HT-29 (cell line): Measurements from ENCODE around the gene NEDD4L. TPM values are rescaled to one million over a fixed set of nuclear protein-coding genes. Genes with fewer than 3 reads are reported as not detected.

Experiments used
- DNase-seq: peaks from one replicate; pipeline ENCODE4 v3.0.0-alpha.2; 2015; ENCODE audit warnings: low spot score
- total RNA-seq: library from RNA; depleted of rRNA; stranded (reverse); fragments of >200 nt; shearing (Covaris generic); gene quantifications from 2 replicates; pipeline ENCODE4 v1.2.3, GENCODE V29; 2014

The NEDD4L gene
- total RNA-seq, 1 experiment from 2014 or later = 83.9 TPM

- DNase-seq = no peak
Measured at GRCh38 chr18:58052960-58053359, 8.9 kb downstream of the NEDD4L start.

GRCh38 chr18:58054041-58054781, 10.2 kb downstream of the NEDD4L start:
- no peak for DNase-seq

GRCh38 chr18:58055890-58056558, 12.0 kb downstream of the NEDD4L start:
- no peak for DNase-seq

- no peak for DNase-seq
Measured at GRCh38 chr18:58056852-58057251, 12.8 kb downstream of the NEDD4L start.

- DNase-seq = no peak
Measured at GRCh38 chr18:58057291-58057965, 13.4 kb downstream of the NEDD4L start.

- DNase-seq = no peak
Measured at GRCh38 chr18:58058720-58059119, 14.7 kb downstream of the NEDD4L start.

- DNase-seq = no peak
Measured at GRCh38 chr18:58060254-58060653, 16.2 kb downstream of the NEDD4L start.

GRCh38 chr18:58061349-58061748, 17.3 kb downstream of the NEDD4L start:
- DNase-seq = no peak

- DNase-seq = no peak
Measured at GRCh38 chr18:58064406-58064998, 20.5 kb downstream of the NEDD4L start.

GRCh38 chr18:58065956-58066355, 21.9 kb downstream of the NEDD4L start:
- no peak for DNase-seq

- peak; percentile 20 for DNase-seq
Measured at GRCh38 chr18:58067601-58068000, 23.6 kb downstream of the NEDD4L start.

- DNase-seq = no peak
Measured at GRCh38 chr18:58069099-58069498, 25.1 kb downstream of the NEDD4L start.

GRCh38 chr18:58069721-58070292, 25.8 kb downstream of the NEDD4L start:
- DNase-seq = no peak

- no peak for DNase-seq
Measured at GRCh38 chr18:58076052-58076451, 32.0 kb downstream of the NEDD4L start.

- no peak for DNase-seq
Measured at GRCh38 chr18:58077329-58077728, 33.3 kb downstream of the NEDD4L start.

- no peak for DNase-seq
Measured at GRCh38 chr18:58078889-58079573, 35.0 kb downstream of the NEDD4L start.

- DNase-seq = no peak
Measured at GRCh38 chr18:58080451-58080850, 36.4 kb downstream of the NEDD4L start.

- peak; percentile 38 for DNase-seq
Measured at GRCh38 chr18:58087928-58088690, 44.1 kb downstream of the NEDD4L start.

- no peak for DNase-seq
Measured at GRCh38 chr18:58088691-58089065, 44.7 kb downstream of the NEDD4L start.

GRCh38 chr18:58091099-58091611, 47.1 kb downstream of the NEDD4L start:
- peak; percentile 55 for DNase-seq
